ENCODE measurements around the gene LCK. TPM values are rescaled to one million over a fixed set of nuclear protein-coding genes. Genes with fewer than 3 reads are reported as not detected.

LCK gene
- total and polyA plus RNA-seq, 4 donors: 2.4 to 8.9 (median 4.3) TPM

GRCh38 chr1:32321712-32322291 lies 70.7 kb downstream of the LCK start:
- 31 to 56% methylated on average over 5 of the region's 5 CpGs for WGBS, 2 donors
- peaks cover 8 to 28% (median 21%) of the 10 kb centered on the region in 4 donors for H3K36me3 ChIP-seq (ENCODE audit: control insufficient read depth in 4 of 4, insufficient read depth in 4 of 4, low read length in 4 of 4)
- ATAC-seq (ENCODE audit: insufficient read depth, low FRiP score): no peak
- no peaks in the 10 kb centered on the region for H3K27me3 ChIP-seq (ENCODE audit: control insufficient read depth in 3 of 3, insufficient read depth in 3 of 3, low read length in 2 of 3)
- peaks cover 0 to 5% (median 0%) of the 10 kb centered on the region in 5 donors for H3K4me1 ChIP-seq (ENCODE audit: control insufficient read depth in 5 of 5, insufficient read depth in 5 of 5, low read length in 5 of 5)
- no peak overlapping the region for H3K27ac ChIP-seq (ENCODE audit: low read depth in 1 of 2, low read length in 1 of 2)
- TF ChIP-seq CTCF (IDR thresholded peaks at IDR 0.05; ENCODE audit: control extremely low read depth, extremely low read depth): no peak
- DNase-seq: no peak
- H3K9ac ChIP-seq (ENCODE audit: insufficient read depth in 1 of 2, low read length in 2 of 2): no peak overlapping the region
- H3K4me3 ChIP-seq: no peak overlapping the region
- H3K9me3 ChIP-seq (ENCODE audit: control insufficient read depth in 4 of 4, insufficient read depth in 3 of 4, low read length in 3 of 4): no peaks in the 10 kb centered on the region

GRCh38 chr1:32327204-32327603 lies 76.1 kb downstream of the LCK start:
- no peak overlapping the region for H3K27ac ChIP-seq (ENCODE audit: low read depth in 1 of 2, low read length in 1 of 2)
- no peak overlapping the region for H3K9ac ChIP-seq (ENCODE audit: insufficient read depth in 1 of 2, low read length in 2 of 2)
- ATAC-seq (ENCODE audit: insufficient read depth, low FRiP score) (no peak), DNase-seq (no peak)
- H3K4me1 ChIP-seq (ENCODE audit: control insufficient read depth in 5 of 5, insufficient read depth in 5 of 5, low read length in 5 of 5): peaks cover 0 to 1% (median 0%) of the 10 kb centered on the region in 5 donors
- no peaks in the 10 kb centered on the region for H3K27me3 ChIP-seq (ENCODE audit: control insufficient read depth in 3 of 3, insufficient read depth in 3 of 3, low read length in 2 of 3)
- no peaks in the 10 kb centered on the region for H3K9me3 ChIP-seq (ENCODE audit: control insufficient read depth in 4 of 4, insufficient read depth in 3 of 4, low read length in 3 of 4)
- H3K4me3 ChIP-seq: no peak overlapping the region
- peaks cover 23 to 55% (median 41%) of the 10 kb centered on the region in 4 donors for H3K36me3 ChIP-seq (ENCODE audit: control insufficient read depth in 4 of 4, insufficient read depth in 4 of 4, low read length in 4 of 4)
- no peak for TF ChIP-seq CTCF (IDR thresholded peaks at IDR 0.05; ENCODE audit: control extremely low read depth, extremely low read depth)
- 95 to 96% methylated on average over 11 of the region's 11 CpGs for WGBS, 2 donors

- peaks cover 36 to 52% (median 43%) of the 10 kb centered on the region in 4 donors for H3K36me3 ChIP-seq (ENCODE audit: control insufficient read depth in 4 of 4, insufficient read depth in 4 of 4, low read length in 4 of 4)
- H3K9me3 ChIP-seq (ENCODE audit: control insufficient read depth in 4 of 4, insufficient read depth in 3 of 4, low read length in 3 of 4): no peaks in the 10 kb centered on the region
- H3K4me1 ChIP-seq (ENCODE audit: control insufficient read depth in 5 of 5, insufficient read depth in 5 of 5, low read length in 5 of 5): peaks cover 0 to 18% (median 6%) of the 10 kb centered on the region in 5 donors
- no peak for TF ChIP-seq CTCF (IDR thresholded peaks at IDR 0.05; ENCODE audit: control extremely low read depth, extremely low read depth)
- DNase-seq (no peak), ATAC-seq (ENCODE audit: insufficient read depth, low FRiP score) (no peak)
- no peak overlapping the region for H3K9ac ChIP-seq (ENCODE audit: insufficient read depth in 1 of 2, low read length in 2 of 2)
- no peak overlapping the region for H3K4me3 ChIP-seq
- H3K27ac ChIP-seq (ENCODE audit: low read depth in 1 of 2, low read length in 1 of 2): no peak overlapping the region
- no peaks in the 10 kb centered on the region for H3K27me3 ChIP-seq (ENCODE audit: control insufficient read depth in 3 of 3, insufficient read depth in 3 of 3, low read length in 2 of 3)
- 90 to 95% methylated on average over 4 of the region's 4 CpGs for WGBS, 2 donors
Observed at GRCh38 chr1:32329931-32330466, 78.9 kb downstream of the LCK start.
